ENCODE data around the gene SERP1. TPM values are rescaled to one million over a fixed set of nuclear protein-coding genes. Genes with fewer than 3 reads are reported as not detected.

Gene SERP1
- 115 and 144 TPM in 2 replicates for total RNA-seq

DNA sequence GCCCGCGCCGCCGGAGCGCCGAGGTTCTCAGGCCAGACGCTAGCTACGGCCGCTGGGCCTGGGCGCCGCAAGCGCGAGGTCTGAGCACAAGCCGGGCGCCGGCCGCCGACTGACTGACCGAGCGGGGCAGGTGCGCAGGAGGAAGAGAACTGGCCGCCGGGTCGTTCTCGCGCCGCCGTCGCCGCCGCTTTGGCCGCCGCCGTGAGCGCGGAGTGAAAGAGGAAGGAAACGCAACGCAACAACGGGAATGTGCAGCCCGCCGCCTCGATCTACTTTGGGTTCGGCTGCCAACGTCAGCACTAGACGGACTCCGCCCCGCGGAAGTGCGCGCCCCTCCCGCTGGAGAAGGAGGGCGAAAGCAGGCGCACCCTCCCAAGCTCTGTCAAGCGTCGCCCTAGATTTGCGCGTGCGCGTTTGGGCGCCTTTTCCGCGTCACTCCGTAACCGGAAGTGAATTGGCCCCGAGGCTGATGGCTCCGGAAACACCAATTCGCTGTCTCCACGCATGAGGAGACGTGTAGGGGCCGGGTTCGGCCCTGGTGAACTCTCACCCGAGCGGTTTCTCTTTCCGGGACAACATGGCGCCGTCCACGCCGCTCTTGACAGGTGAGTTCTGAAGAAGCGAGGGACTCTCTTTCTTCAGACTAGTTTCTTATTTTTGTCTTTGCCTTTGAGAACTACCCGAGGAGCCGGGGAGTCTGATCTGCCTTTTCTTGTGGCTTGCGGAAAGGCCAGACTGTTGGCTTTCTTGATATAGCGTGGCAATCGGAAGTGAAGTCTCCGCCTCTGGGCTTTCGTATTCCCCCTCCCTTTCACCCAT lies at the start of gene SERP1, which contains the start of gene EIF2A:
TSS of gene SERP1 (minus strand) at position 271 of the 819 bp plus-strand sequence. CDS start 361 bp downstream, outside the sequence.
TSS of gene EIF2A (plus strand) at position 562 of the 819 bp plus-strand sequence. CDS start at position 578, 16 bp downstream.

Other genes with a start within 250 kb of the SERP1 start
- gene TSC22D2, start 138.2 kb downstream of the SERP1 start, total RNA-seq: 7.7 and 12.1 TPM in 2 replicates
- gene EIF2A, start 291 bp upstream of the SERP1 start, total RNA-seq: 231 and 257 TPM in 2 replicates
- gene SELENOT, start 56.8 kb upstream of the SERP1 start, total RNA-seq: 104 and 130 TPM in 2 replicates
- gene ERICH6, start 157.4 kb upstream of the SERP1 start, total RNA-seq: under 0.01 TPM in 1 of 2 replicates, not detected in the other
- gene SIAH2, start 216.7 kb upstream of the SERP1 start, total RNA-seq: 32.6 and 38.2 TPM in 2 replicates

Data from subcutaneous preadipocyte (primary cell).